Endothelial cell of umbilical vein (primary cell): ENCODE data around the gene HHEX. TPM values are rescaled to one million over a fixed set of nuclear protein-coding genes. Genes with fewer than 3 reads are reported as not detected.

Experiments used
- BruUV-seq: library from RNA; stranded (reverse); fragments of 400-500 nt; replicated peaks from 2 replicates; lab custom pipeline; 2021; lab: Mats Ljungman, UMichigan
- CTCF ChIA-PET: fragments of 300-600, 350-600 bp; sonication (Branson Sonifier 250); formaldehyde crosslinking; loops from one replicate; lab custom pipeline; 2021; ENCODE audit warnings: antibody characterized with exemption, inconsistent platforms; lab: Charles Lee
- POLR2A ChIA-PET: fragments of 300-600, 350-600 bp; sonication (Branson Sonifier 250); formaldehyde crosslinking; loops from one replicate; lab custom pipeline; 2021; ENCODE audit warnings: antibody characterized with exemption, inconsistent platforms; lab: Charles Lee
- DNase-seq: peaks from one replicate; pipeline ENCODE4 v3.0.0-alpha.2; 2011; ENCODE audit warnings: low read depth, low spot score
- FAIRE-seq: peaks from 2 replicates; lab custom pipeline; 2011; peaks lifted over from hg19 to GRCh38; lab: Jason Lieb, UNC
- H2AFZ ChIP-seq: 2 replicates; pipeline ENCODE4 v1.6.0; 2012; ENCODE audit warnings: low read depth, low read length, control low read depth, inconsistent platforms
- H3K27ac ChIP-seq: 2 replicates; pipeline ENCODE4 v1.5.1; 2011; ENCODE audit warnings: low read depth, mild to moderate bottlenecking, control low read depth, low read length, moderate library complexity; ENCODE audit not compliant: insufficient read depth
- H3K27me3 ChIP-seq, 2 experiments: 2 replicates each; pipeline versions ENCODE4 v1.6.0 to v1.6.1; 2011; ENCODE audit warnings: low read length in 2 of 2, mixed read lengths in 1 of 2; ENCODE audit not compliant: control insufficient read depth in 2 of 2, insufficient read depth in 2 of 2
- H3K36me3 ChIP-seq, 2 experiments: 2 replicates in 1 of 2; 3 replicates in 1 of 2; pipeline ENCODE4 v1.5.1; 2011; ENCODE audit warnings: low read length in 2 of 2, mild to moderate bottlenecking in 1 of 2, moderate library complexity in 1 of 2; ENCODE audit not compliant: control insufficient read depth in 2 of 2, insufficient read depth in 2 of 2; ENCODE audit errors: extremely low read depth in 1 of 2
- H3K4me1 ChIP-seq: 3 replicates; pipeline ENCODE4 v1.5.1; 2011; ENCODE audit warnings: mild to moderate bottlenecking, low read length; ENCODE audit not compliant: control insufficient read depth, insufficient read depth; ENCODE audit errors: extremely low read depth
- H3K4me2 ChIP-seq: 2 replicates; pipeline ENCODE4 v1.6.1; 2011; ENCODE audit warnings: low read length, control low read depth, mixed read lengths; ENCODE audit not compliant: insufficient read depth
- H3K4me3 ChIP-seq, 3 experiments: fragments of 200-600 bp in 1 of 3; sonication (generic), shearing (Covaris generic) in 1 of 3; replicated peaks in 1 of 3; 2 replicates each; pipeline ENCODE4 v1.5.1; 2011 to 2016; ENCODE audit warnings: control low read depth in 3 of 3, low read length in 3 of 3, mild to moderate bottlenecking in 2 of 3, inconsistent platforms in 1 of 3, low read depth in 1 of 3, moderate library complexity in 1 of 3; ENCODE audit not compliant: insufficient read depth in 1 of 3
- H3K79me2 ChIP-seq: 2 replicates; pipeline ENCODE4 v1.6.0; 2012; ENCODE audit warnings: low read length, inconsistent platforms; ENCODE audit not compliant: control insufficient read depth, insufficient read depth
- H3K9ac ChIP-seq: replicated peaks from 2 replicates; pipeline ENCODE3; 2011; ENCODE audit warnings: low read length, control low read depth; ENCODE audit not compliant: insufficient read depth; ENCODE audit errors: extremely low read depth
- H3K9me1 ChIP-seq: replicated peaks from 3 replicates; pipeline ENCODE4 v1.6.0; 2011; ENCODE audit warnings: mild to moderate bottlenecking, low read length; ENCODE audit not compliant: control insufficient read depth, insufficient read depth; ENCODE audit errors: extremely low read depth
- H3K9me3 ChIP-seq: replicated peaks from 2 replicates; pipeline ENCODE4 v1.5.1; 2012; ENCODE audit warnings: low read length, inconsistent platforms; ENCODE audit not compliant: control insufficient read depth, insufficient read depth
- H4K20me1 ChIP-seq: replicated peaks from 2 replicates; pipeline ENCODE3; 2011; ENCODE audit warnings: mild to moderate bottlenecking, low read length; ENCODE audit not compliant: control insufficient read depth, insufficient read depth; ENCODE audit errors: extremely low read depth
- CTCF ChIP-seq, 2 donors: IDR thresholded peaks; 1 replicate in 1 of 2; 2 replicates in 1 of 2; pipeline ENCODE4 v1.5.1; 2011; ENCODE audit warnings: low read length in 2 of 2, mild to moderate bottlenecking in 2 of 2, moderate library complexity in 2 of 2, control low read depth in 1 of 2, inconsistent platforms in 1 of 2, low read depth in 1 of 2; ENCODE audit not compliant: insufficient read depth in 1 of 2; ENCODE audit errors: extremely low read depth in 1 of 2
- EZH2 ChIP-seq: IDR thresholded peaks from 2 replicates; pipeline ENCODE4 v1.6.1; 2012; ENCODE audit warnings: borderline replicate concordance, low read depth, mild to moderate bottlenecking, moderate library complexity, low read length, inconsistent platforms; ENCODE audit not compliant: severe bottlenecking
- FOS ChIP-seq: IDR thresholded peaks from 2 replicates; pipeline ENCODE4 v1.6.1; 2011; ENCODE audit warnings: mild to moderate bottlenecking, low read length, moderate library complexity, borderline replicate concordance; ENCODE audit not compliant: insufficient read depth
- GATA2 ChIP-seq: IDR thresholded peaks from 2 replicates; pipeline ENCODE4 v1.7.0; 2011; ENCODE audit warnings: low read depth, mild to moderate bottlenecking, moderate library complexity, mixed read lengths, low read length; ENCODE audit not compliant: insufficient read length, insufficient read depth
- JUN ChIP-seq: IDR thresholded peaks from 2 replicates; pipeline ENCODE4 v1.6.1; 2011; ENCODE audit warnings: borderline replicate concordance, low read depth; ENCODE audit not compliant: insufficient read length, insufficient read depth
- MAX ChIP-seq: IDR thresholded peaks from 2 replicates; pipeline ENCODE4 v1.6.1; 2011; ENCODE audit not compliant: insufficient read depth, insufficient read length
- MYC ChIP-seq: IDR thresholded peaks from one replicate; pipeline ENCODE4 v1.6.1; 2011; ENCODE audit warnings: mild to moderate bottlenecking, low read depth, low read length
- POLR2A ChIP-seq: IDR thresholded peaks from 2 replicates; pipeline ENCODE4 v1.6.1; 2012; ENCODE audit warnings: low read depth, mild to moderate bottlenecking, control low read depth, low read length
- POLR2AphosphoS5 ChIP-seq: IDR thresholded peaks from 2 replicates; pipeline ENCODE4 v1.6.1; 2012; ENCODE audit warnings: low read depth, mild to moderate bottlenecking, control low read depth, low read length, moderate library complexity; ENCODE audit not compliant: insufficient read depth
- dilution Hi-C: fragments of 300-500 bp; cut with MboI; formaldehyde crosslinking; loops from one replicate; pipeline ENCODE4 v1.15.0; 2019; ENCODE audit warnings: low sequenced_read_pairs; ENCODE audit not compliant: extremely low pct_ligation_motif_present
- intact Hi-C: fragments of 100-400 bp; cut with micrococcal nuclease; formaldehyde crosslinking; loops from one replicate; pipeline ENCODE4 v1.10.0; 2022
- polyA plus RNA-seq, 4 experiments: library from polyadenylated mRNA; depleted of rRNA in 3 of 4; stranded (reverse) in 3 of 4; unstranded in 1 of 4; fragments of >200 nt; gene quantifications; 2 replicates each; pipeline versions ENCODE4 v1.2.1 to v1.2.3, GENCODE V29; 2011 to 2012; ENCODE audit warnings: missing spikeins in 1 of 4
- total RNA-seq: library from RNA; stranded (reverse); gene quantifications from 2 replicates; pipeline ENCODE4 v1.2.3, GENCODE V29; 2021

The HHEX gene
- total and polyA plus RNA-seq, 2 donors (not counting 3 experiments of a cell fraction or from before 2014, with no cell fraction given): 81.0 to 110 TPM

GRCh38 chr10:92734301-92734700 lies 44.5 kb downstream of the HHEX start:
- Histone ChIP-seq H3K4me3 (no peak overlapping the region), H2AFZ (no peak overlapping the region), H3K79me2 (no peaks in the 10 kb centered on the region), H3K9ac (no peak overlapping the region), H3K36me3 (no peaks in the 10 kb centered on the region), H4K20me1 (no peaks in the 10 kb centered on the region), H3K4me1 (no peaks in the 10 kb centered on the region), H3K9me3 (no peaks in the 10 kb centered on the region), H3K27me3 (peaks cover 0 to 1% of the 10 kb centered on the region in 2 experiments), H3K4me2 (no peak overlapping the region), H3K27ac (no peak overlapping the region), H3K9me1 (no peaks in the 10 kb centered on the region)
- dilution Hi-C loops (no loop called here), intact Hi-C loops (no loop called here)
- no peak for TF ChIP-seq MYC
- no peak for TF ChIP-seq FOS
- TF ChIP-seq EZH2: no peak
- TF ChIP-seq POLR2AphosphoS5: no peak
- no peak for TF ChIP-seq POLR2A
- TF ChIP-seq MAX: no peak
- TF ChIP-seq JUN: no peak
- no peak for TF ChIP-seq CTCF (IDR thresholded peaks at IDR 0.05; ENCODE audit: extremely low read depth in 1 of 2, insufficient read depth in 1 of 2, low read depth in 1 of 2, low read length in 2 of 2)
- TF ChIP-seq GATA2: no peak
- DNase-seq (no peak), FAIRE-seq (no peak)
- POLR2A ChIA-PET: no interaction called here
- CTCF ChIA-PET: interaction anchor here (1.1 kb wide), 1 partner anchor 51 kb away, joined by 3 read pairs; no protein-coding TSS in a partner anchor
- BruUV-seq: no TSS peak
